GM21381 (cell line): ENCODE results near the gene PROCA1.

Experiments used
- ATAC-seq: cut with Tn5 transposase; IDR thresholded peaks from one replicate; pipeline ENCODE4 v1.9.1; 2021; ENCODE audit warnings: mild to moderate bottlenecking, moderate library complexity; ENCODE audit not compliant: unreplicated experiment

PROCA1 gene

GRCh38 chr17:28711723-28712031 is at the start of gene PROCA1:
PROCA1 (minus strand) TSS chr17:28711888; CDS start chr17:28711660, 228 bp downstream.
- ATAC-seq: peak; percentile 16

- no peak for ATAC-seq
These were observed 49.2 kb upstream of the PROCA1 start for GRCh38 chr17:28760601-28761562.

- ATAC-seq: no peak
These were observed 47.7 kb upstream of the PROCA1 start for GRCh38 chr17:28759256-28759865.

- ATAC-seq: no peak
These were observed 46.9 kb upstream of the PROCA1 start for GRCh38 chr17:28758411-28759121.

- no peak for ATAC-seq
These were observed 44.5 kb upstream of the PROCA1 start for GRCh38 chr17:28756049-28756804.

- ATAC-seq: no peak
These were observed 43.8 kb upstream of the PROCA1 start for GRCh38 chr17:28755486-28755885.

- ATAC-seq: no peak
These were observed 40.1 kb upstream of the PROCA1 start for GRCh38 chr17:28751600-28752366.

GRCh38 chr17:28750178-28751047 is 38.7 kb upstream of the PROCA1 start:
- ATAC-seq: peak; percentile 75

GRCh38 chr17:28749516-28750177 is 38.0 kb upstream of the PROCA1 start:
- peak; percentile 9 for ATAC-seq

- no peak for ATAC-seq
These were observed 37.3 kb upstream of the PROCA1 start for GRCh38 chr17:28748852-28749515.

- ATAC-seq: no peak
These were observed 36.4 kb upstream of the PROCA1 start for GRCh38 chr17:28747801-28748750.

GRCh38 chr17:28747051-28747691 is 35.5 kb upstream of the PROCA1 start:
- no peak for ATAC-seq

- ATAC-seq: no peak
These were observed 34.9 kb upstream of the PROCA1 start for GRCh38 chr17:28746611-28747050.

GRCh38 chr17:28745786-28746411 is 34.2 kb upstream of the PROCA1 start:
- ATAC-seq: no peak

GRCh38 chr17:28744972-28745785 is 33.5 kb upstream of the PROCA1 start:
- ATAC-seq: no peak
